H9 (cell line): ENCODE measurements around the gene IER2. TPM values are rescaled to one million over a fixed set of nuclear protein-coding genes. Genes with fewer than 3 reads are reported as not detected.

ENCODE experiments used
- DNase-seq: peaks from one replicate; pipeline ENCODE4 v3.0.0-alpha.2; 2017
- H2AFZ ChIP-seq: one replicate; pipeline ENCODE4 v1.6.1; 2013; ENCODE audit warnings: mild to moderate bottlenecking, low read length, control low read depth, moderate library complexity
- H2AK5ac ChIP-seq: 2 replicates; pipeline ENCODE4 v1.6.1; 2013; ENCODE audit warnings: low read length, control low read depth, mixed read lengths; ENCODE audit not compliant: insufficient read length
- H2BK120ac ChIP-seq: one replicate; pipeline ENCODE4 v1.6.1; 2013; ENCODE audit warnings: low read depth, mild to moderate bottlenecking, low read length, control low read depth, inconsistent platforms; ENCODE audit not compliant: poor library complexity, severe bottlenecking
- H2BK12ac ChIP-seq: 2 replicates; pipeline ENCODE4 v1.6.1; 2013; ENCODE audit warnings: low read length, control low read depth, mixed read lengths, low read depth; ENCODE audit not compliant: insufficient read length
- H2BK15ac ChIP-seq: 2 replicates; pipeline ENCODE4 v1.6.1; 2013; ENCODE audit warnings: low read depth, low read length, control low read depth
- H2BK20ac ChIP-seq: one replicate; pipeline ENCODE4 v1.6.1; 2013; ENCODE audit warnings: low read depth, mild to moderate bottlenecking, low read length, control low read depth, inconsistent platforms; ENCODE audit not compliant: poor library complexity, severe bottlenecking
- H2BK5ac ChIP-seq: 2 replicates; pipeline ENCODE4 v1.6.1; 2013; ENCODE audit warnings: low read length, control low read depth, mixed read lengths; ENCODE audit not compliant: insufficient read length
- H3K14ac ChIP-seq: 2 replicates; pipeline ENCODE4 v1.6.1; 2013; ENCODE audit warnings: low read length, control low read depth; ENCODE audit not compliant: insufficient read depth
- H3K18ac ChIP-seq: 2 replicates; pipeline ENCODE4 v1.6.1; 2013; ENCODE audit warnings: low read depth, mild to moderate bottlenecking, mixed read lengths, low read length, control low read depth; ENCODE audit not compliant: insufficient read length
- H3K23ac ChIP-seq: 2 replicates; pipeline ENCODE4 v1.6.1; 2013; ENCODE audit warnings: low read length, control low read depth, mixed read lengths, low read depth; ENCODE audit not compliant: insufficient read length
- H3K23me2 ChIP-seq: 2 replicates; pipeline ENCODE4 v1.6.1; 2013; ENCODE audit warnings: low read depth, mild to moderate bottlenecking, mixed read lengths, low read length, control low read depth; ENCODE audit not compliant: insufficient read length, poor library complexity, severe bottlenecking
- H3K27ac ChIP-seq: 2 replicates; pipeline ENCODE4 v1.5.1; 2013; ENCODE audit warnings: low read length, control low read depth, mixed read lengths, low read depth; ENCODE audit not compliant: insufficient read length
- H3K27me3 ChIP-seq: 2 replicates; pipeline ENCODE4 v1.6.1; 2013; ENCODE audit warnings: low read length, control low read depth, inconsistent platforms; ENCODE audit not compliant: insufficient read depth
- H3K4ac ChIP-seq: 2 replicates; pipeline ENCODE4 v1.6.1; 2013; ENCODE audit warnings: low read depth, mild to moderate bottlenecking, control low read depth, inconsistent platforms, low read length, moderate library complexity
- H3K4me1 ChIP-seq: 2 replicates; pipeline ENCODE4 v1.6.1; 2013; ENCODE audit warnings: low read length, control low read depth, inconsistent platforms; ENCODE audit not compliant: insufficient read depth
- H3K4me2 ChIP-seq: 2 replicates; pipeline ENCODE4 v1.6.1; 2013; ENCODE audit warnings: low read length, control low read depth, mixed read lengths; ENCODE audit not compliant: insufficient read length, insufficient read depth
- H3K56ac ChIP-seq: 2 replicates; pipeline ENCODE4 v1.6.1; 2013; ENCODE audit warnings: low read depth, mild to moderate bottlenecking, mixed read lengths, low read length, control low read depth; ENCODE audit not compliant: insufficient read length
- H3K79me1 ChIP-seq: 2 replicates; pipeline ENCODE4 v1.6.1; 2013; ENCODE audit warnings: low read depth, mild to moderate bottlenecking, moderate library complexity, low read length, control low read depth, inconsistent platforms; ENCODE audit not compliant: insufficient read depth, poor library complexity, severe bottlenecking
- H3K79me2 ChIP-seq: 2 replicates; pipeline ENCODE4 v1.6.1; 2013; ENCODE audit warnings: low read length, control low read depth, inconsistent platforms; ENCODE audit not compliant: insufficient read depth
- H3K9ac ChIP-seq: 2 replicates; pipeline ENCODE4 v1.6.1; 2013; ENCODE audit warnings: low read length, control low read depth, mixed read lengths; ENCODE audit not compliant: insufficient read length; ENCODE audit errors: extremely low read depth
- H3K9me3 ChIP-seq: one replicate; pipeline ENCODE4 v1.6.1; 2013; ENCODE audit warnings: low read depth, low read length, inconsistent platforms; ENCODE audit not compliant: control insufficient read depth
- H3T11ph ChIP-seq: one replicate; pipeline ENCODE4 v1.6.1; 2013; ENCODE audit warnings: mild to moderate bottlenecking, low read length, control low read depth, inconsistent platforms
- H4K20me1 ChIP-seq: one replicate; pipeline ENCODE4 v1.6.1; 2013; ENCODE audit not compliant: control insufficient read depth, insufficient read length, insufficient read depth
- H4K5ac ChIP-seq: 2 replicates; pipeline ENCODE4 v1.6.1; 2013; ENCODE audit warnings: low read depth, mild to moderate bottlenecking, mixed read lengths, low read length, control low read depth; ENCODE audit not compliant: insufficient read length
- H4K8ac ChIP-seq: replicated peaks from 2 replicates; pipeline ENCODE4 v1.6.1; 2013; ENCODE audit warnings: low read length, control low read depth, mixed read lengths, low read depth; ENCODE audit not compliant: insufficient read length
- H4K91ac ChIP-seq: 2 replicates; pipeline ENCODE4 v1.6.1; 2013; ENCODE audit warnings: low read depth, mild to moderate bottlenecking, moderate library complexity, mixed read lengths, low read length, control low read depth; ENCODE audit not compliant: insufficient read length
- H3K27ac Mint-ChIP-seq, 3 experiments: 2 replicates in 2 of 3; 3 replicates in 1 of 3; pipeline ENCODE4 v1.8.0; 2020 to 2021; ENCODE audit warnings: mixed read lengths in 3 of 3, mild to moderate bottlenecking in 1 of 3, moderate library complexity in 1 of 3
- H3K27me3 Mint-ChIP-seq: 2 replicates; pipeline ENCODE4 v1.8.0; 2021; ENCODE audit warnings: low read depth, mild to moderate bottlenecking, moderate library complexity, mixed read lengths
- H3K36me3 Mint-ChIP-seq, 3 experiments: 2 replicates in 2 of 3; 3 replicates in 1 of 3; pipeline ENCODE4 v1.8.0; 2020 to 2021; ENCODE audit warnings: low read depth in 3 of 3, mixed read lengths in 3 of 3; ENCODE audit not compliant: insufficient read depth in 1 of 3
- H3K4me1 Mint-ChIP-seq, 2 experiments: 2 replicates each; pipeline ENCODE4 v1.8.0; 2020; ENCODE audit warnings: mixed read lengths in 2 of 2
- H3K4me3 Mint-ChIP-seq, 2 experiments: 2 replicates in 1 of 2; 3 replicates in 1 of 2; pipeline ENCODE4 v1.8.0; 2020 to 2021; ENCODE audit warnings: mild to moderate bottlenecking in 2 of 2, mixed read lengths in 2 of 2, moderate library complexity in 1 of 2
- H3K9me3 Mint-ChIP-seq, 2 experiments: 2 replicates in 1 of 2; 3 replicates in 1 of 2; pipeline ENCODE4 v1.8.0; 2020; ENCODE audit warnings: mild to moderate bottlenecking in 2 of 2, mixed read lengths in 2 of 2, moderate library complexity in 1 of 2
- WGBS: extraction: QIAGEN DNeasy Blood & Tissue Kit; methylation state at CpG from one replicate; pipeline ENCODE4 v1.1.7; 2013; ENCODE audit warnings: missing lambda C conversion rate, low lambda C conversion rate, mixed read lengths; ENCODE audit not compliant: insufficient read length; ENCODE audit errors: extremely low coverage; 5-methylcytosine and 5-hydroxymethylcytosine counted together
- total RNA-seq: library from RNA; stranded (reverse); gene quantifications from 2 replicates; pipeline ENCODE4 v1.2.1, GENCODE V29; 2021
- TF ChIP-seq, protein P1 (sequence below): fragments of 200-600 bp; sonication (generic); conservative IDR thresholded peaks from 3 replicates; pipeline ENCODE4 v1.8.0; 2021; ENCODE audit warnings: antibody characterized with exemption, mild to moderate bottlenecking

Gene IER2
- total RNA-seq, 1 experiment from 2014 or later = 160 TPM

DNA sequence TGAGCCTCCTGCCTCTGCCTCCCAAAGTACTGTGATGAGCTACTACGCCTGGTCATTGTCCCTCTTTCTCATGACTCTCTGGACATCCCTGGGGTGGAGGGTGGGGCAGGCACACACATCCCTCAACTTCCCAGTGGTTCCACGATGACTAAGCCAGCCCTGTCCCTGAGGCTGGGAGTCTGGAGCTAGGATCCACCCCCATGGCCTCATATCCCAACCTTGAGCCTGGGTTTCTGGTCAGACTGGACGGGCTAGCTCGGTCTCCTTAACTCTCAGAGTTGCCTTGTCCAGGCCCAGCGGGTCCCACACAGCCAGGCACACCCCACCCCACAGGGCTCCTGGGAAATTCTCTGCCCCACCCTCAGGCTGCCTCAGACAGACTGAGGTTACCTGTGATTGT lies 19.6 kb downstream of the IER2 start:
- TF ChIP-seq, protein P1, sequence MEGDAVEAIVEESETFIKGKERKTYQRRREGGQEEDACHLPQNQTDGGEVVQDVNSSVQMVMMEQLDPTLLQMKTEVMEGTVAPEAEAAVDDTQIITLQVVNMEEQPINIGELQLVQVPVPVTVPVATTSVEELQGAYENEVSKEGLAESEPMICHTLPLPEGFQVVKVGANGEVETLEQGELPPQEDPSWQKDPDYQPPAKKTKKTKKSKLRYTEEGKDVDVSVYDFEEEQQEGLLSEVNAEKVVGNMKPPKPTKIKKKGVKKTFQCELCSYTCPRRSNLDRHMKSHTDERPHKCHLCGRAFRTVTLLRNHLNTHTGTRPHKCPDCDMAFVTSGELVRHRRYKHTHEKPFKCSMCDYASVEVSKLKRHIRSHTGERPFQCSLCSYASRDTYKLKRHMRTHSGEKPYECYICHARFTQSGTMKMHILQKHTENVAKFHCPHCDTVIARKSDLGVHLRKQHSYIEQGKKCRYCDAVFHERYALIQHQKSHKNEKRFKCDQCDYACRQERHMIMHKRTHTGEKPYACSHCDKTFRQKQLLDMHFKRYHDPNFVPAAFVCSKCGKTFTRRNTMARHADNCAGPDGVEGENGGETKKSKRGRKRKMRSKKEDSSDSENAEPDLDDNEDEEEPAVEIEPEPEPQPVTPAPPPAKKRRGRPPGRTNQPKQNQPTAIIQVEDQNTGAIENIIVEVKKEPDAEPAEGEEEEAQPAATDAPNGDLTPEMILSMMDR = no peak
- peak overlapping the region; percentile 6 for H3K18ac ChIP-seq
- H3K4me2 ChIP-seq = no peak overlapping the region
- H3T11ph ChIP-seq = no peak overlapping the region
- peaks cover 5% of the 10 kb centered on the region; the same call in 1 of the 2 replicates for H3K4me1 ChIP-seq
- no peak overlapping the region for H3K27ac ChIP-seq
- no peak overlapping the region for H2AFZ ChIP-seq
- H2BK15ac ChIP-seq = no peak overlapping the region
- no peak overlapping the region for H2BK20ac ChIP-seq
- H3K4ac ChIP-seq = no peak overlapping the region
- Mint-ChIP-seq H3K9me3 (no peaks in the 10 kb centered on the region), H3K4me3 (peak overlapping the region in 1 of 2 experiments; percentile 58; a peak in 1 of 5 replicates), H3K27me3 (no peaks in the 10 kb centered on the region), H3K27ac (peak overlapping the region; percentile 14 to 71 (median 52); a peak in 2 of 7 replicates), H3K4me1 (peaks cover 33 to 39% of the 10 kb centered on the region in 2 experiments), H3K36me3 (peaks cover 2 to 4% (median 2%) of the 10 kb centered on the region in 3 experiments; a peak in 2 of 7 replicates)
- no CpG with 5 or more reads among the region's 5 CpGs for WGBS
- no peaks in the 10 kb centered on the region for H3K79me1 ChIP-seq
- no peak overlapping the region for H2BK120ac ChIP-seq
- no peak overlapping the region for H4K91ac ChIP-seq
- no peaks in the 10 kb centered on the region for H3K27me3 ChIP-seq
- no peak overlapping the region; the same call in 1 of the 2 replicates for H3K14ac ChIP-seq
- H3K56ac ChIP-seq = no peak overlapping the region
- H2BK5ac ChIP-seq = no peak overlapping the region
- no peaks in the 10 kb centered on the region for H3K79me2 ChIP-seq
- peak overlapping the region; percentile 45 for H2BK12ac ChIP-seq
- no peak overlapping the region for H2AK5ac ChIP-seq
- no peaks in the 10 kb centered on the region for H4K20me1 ChIP-seq
- no peak overlapping the region for H3K9ac ChIP-seq
- H3K23ac ChIP-seq = no peak overlapping the region
- no peak overlapping the region for H4K5ac ChIP-seq
- no peak overlapping the region for H4K8ac ChIP-seq
- no peaks in the 10 kb centered on the region for H3K9me3 ChIP-seq
- no peaks in the 10 kb centered on the region for H3K23me2 ChIP-seq
- DNase-seq = no peak
